ENCODE measurements around the gene CPA2. TPM values are rescaled to one million over a fixed set of nuclear protein-coding genes. Genes with fewer than 3 reads are reported as not detected.
"Not testable (repeated sequence)": the region's sequence is repeated elsewhere in the genome, so short reads cannot be mapped to it uniquely, and the experiment has no call there.

CPA2 gene
- total RNA-seq, 2 experiments from 2014 or later, result not detected

GRCh38 chr7:130321542-130322229, 55.0 kb downstream of the CPA2 start:
- DNase-seq; H3K36me3 Mint-ChIP-seq; H3K4me3 Mint-ChIP-seq; H3K27me3 Mint-ChIP-seq; ATAC-seq; H3K27ac Mint-ChIP-seq; CTCF ChIA-PET; H3K9me3 Mint-ChIP-seq (ENCODE audit: low read depth); H3K4me1 Mint-ChIP-seq: not testable (repeated sequence)

DNA sequence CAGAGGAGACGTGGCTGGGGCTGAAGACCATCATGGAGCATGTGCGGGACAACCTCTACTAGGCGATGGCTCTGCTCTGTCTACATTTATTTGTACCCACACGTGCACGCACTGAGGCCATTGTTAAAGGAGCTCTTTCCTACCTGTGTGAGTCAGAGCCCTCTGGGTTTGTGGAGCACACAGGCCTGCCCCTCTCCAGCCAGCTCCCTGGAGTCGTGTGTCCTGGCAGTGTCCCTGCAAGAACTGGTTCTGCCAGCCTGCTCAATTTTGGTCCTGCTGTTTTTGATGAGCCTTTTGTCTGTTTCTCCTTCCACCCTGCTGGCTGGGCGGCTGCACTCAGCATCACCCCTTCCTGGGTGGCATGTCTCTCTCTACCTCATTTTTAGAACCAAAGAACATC, 56.0 kb downstream of the CPA2 start:
- no peaks in the 10 kb centered on the region for H3K4me1 Mint-ChIP-seq
- H3K27me3 Mint-ChIP-seq, result peaks cover 4% of the 10 kb centered on the region
- CTCF ChIA-PET, result no interaction called here

GRCh38 chr7:130324306-130324943, 57.8 kb downstream of the CPA2 start:
- no peaks in the 10 kb centered on the region for H3K27me3 Mint-ChIP-seq
- DNase-seq, result no peak
- no peaks in the 10 kb centered on the region for H3K9me3 Mint-ChIP-seq (ENCODE audit: low read depth)
- no peak overlapping the region for H3K4me3 Mint-ChIP-seq
- no peak overlapping the region for H3K27ac Mint-ChIP-seq
- H3K4me1 Mint-ChIP-seq, result no peaks in the 10 kb centered on the region
- CTCF ChIA-PET, result no interaction called here
- ATAC-seq, result no peak
- no peaks in the 10 kb centered on the region for H3K36me3 Mint-ChIP-seq

More for the DNA sequence above, 56.0 kb downstream of the CPA2 start:
- ATAC-seq, result no peak
- H3K9me3 Mint-ChIP-seq (ENCODE audit: low read depth), result no peaks in the 10 kb centered on the region
- no peak overlapping the region for H3K27ac Mint-ChIP-seq
- no peak overlapping the region for H3K4me3 Mint-ChIP-seq
- H3K36me3 Mint-ChIP-seq, result no peaks in the 10 kb centered on the region
- no peak for DNase-seq

GRCh38 chr7:130329681-130330080, 63.0 kb downstream of the CPA2 start:
- Mint-ChIP-seq H3K27me3 (peaks cover 6% of the 10 kb centered on the region), H3K36me3 (no peaks in the 10 kb centered on the region), H3K4me1 (no peaks in the 10 kb centered on the region), H3K9me3 (ENCODE audit: low read depth) (no peaks in the 10 kb centered on the region), H3K27ac (no peak overlapping the region), H3K4me3 (no peak overlapping the region)
- ATAC-seq (no peak), DNase-seq (no peak)
- CTCF ChIA-PET, result no interaction called here

- no peak overlapping the region for H3K4me3 Mint-ChIP-seq
- no peaks in the 10 kb centered on the region for H3K4me1 Mint-ChIP-seq
- CTCF ChIA-PET, result no interaction called here
- ATAC-seq (no peak), DNase-seq (no peak)
- H3K36me3 Mint-ChIP-seq, result no peaks in the 10 kb centered on the region
- peaks cover 13% of the 10 kb centered on the region for H3K27me3 Mint-ChIP-seq
- H3K27ac Mint-ChIP-seq, result no peak overlapping the region
- no peaks in the 10 kb centered on the region for H3K9me3 Mint-ChIP-seq (ENCODE audit: low read depth)
Measured at GRCh38 chr7:130332259-130333053, 65.8 kb downstream of the CPA2 start.

DNA sequence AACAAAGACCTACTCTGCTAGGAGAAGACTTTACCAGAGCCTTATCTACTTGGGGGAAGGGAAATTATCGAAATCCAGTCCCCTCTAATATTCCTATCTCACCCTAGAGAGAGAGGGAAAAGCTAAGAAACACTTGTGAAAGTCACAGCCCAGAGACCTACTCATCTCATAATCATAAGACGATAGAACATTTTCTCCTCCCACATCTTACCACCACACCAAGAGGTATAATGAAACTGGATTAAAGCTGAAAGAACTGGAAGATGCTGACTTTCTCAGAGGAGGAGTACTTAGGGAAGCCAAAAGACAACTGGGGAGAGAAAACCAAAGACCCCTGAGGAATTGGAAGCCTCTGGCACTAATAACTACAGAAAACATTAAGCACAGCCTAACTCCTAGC, 67.2 kb downstream of the CPA2 start:
- CTCF ChIA-PET, result no interaction called here
- no peaks in the 10 kb centered on the region for H3K4me1 Mint-ChIP-seq
- ATAC-seq, result no peak

DNA sequence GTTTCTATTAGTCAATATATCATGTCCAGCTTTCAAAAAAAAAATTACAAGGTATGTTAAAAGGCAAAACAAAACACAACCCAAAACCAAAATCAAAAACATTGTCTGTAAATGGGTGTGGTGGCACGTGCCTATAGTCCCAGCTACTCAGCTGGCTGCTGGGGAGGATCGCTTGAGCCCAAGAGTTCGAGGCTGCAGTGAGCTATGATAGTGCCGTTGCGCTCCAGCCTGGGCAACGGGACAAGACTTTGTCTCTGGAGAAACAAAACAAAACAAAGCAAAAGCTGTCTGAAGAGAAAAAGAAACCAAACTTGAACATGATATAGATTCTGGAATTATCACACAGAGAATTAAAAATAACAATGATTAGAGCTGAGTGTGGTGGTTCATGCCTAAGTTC, 67.6 kb downstream of the CPA2 start:
- CTCF ChIA-PET, result no interaction called here
- ATAC-seq (no peak), DNase-seq (no peak)
- peaks cover 13% of the 10 kb centered on the region for H3K27me3 Mint-ChIP-seq
- no peak overlapping the region for H3K27ac Mint-ChIP-seq
- no peaks in the 10 kb centered on the region for H3K9me3 Mint-ChIP-seq (ENCODE audit: low read depth)
- no peaks in the 10 kb centered on the region for H3K4me1 Mint-ChIP-seq
- H3K4me3 Mint-ChIP-seq, result no peak overlapping the region
- H3K36me3 Mint-ChIP-seq, result no peaks in the 10 kb centered on the region

More for the DNA sequence above, 67.2 kb downstream of the CPA2 start:
- peaks cover 13% of the 10 kb centered on the region for H3K27me3 Mint-ChIP-seq
- DNase-seq, result no peak
- H3K9me3 Mint-ChIP-seq (ENCODE audit: low read depth), result no peaks in the 10 kb centered on the region
- no peak overlapping the region for H3K27ac Mint-ChIP-seq
- H3K36me3 Mint-ChIP-seq, result no peaks in the 10 kb centered on the region
- H3K4me3 Mint-ChIP-seq, result no peak overlapping the region

- Mint-ChIP-seq H3K4me1 (no peaks in the 10 kb centered on the region), H3K27me3 (peaks cover 8% of the 10 kb centered on the region), H3K27ac (no peak overlapping the region), H3K36me3 (no peaks in the 10 kb centered on the region), H3K9me3 (ENCODE audit: low read depth) (no peaks in the 10 kb centered on the region), H3K4me3 (no peak overlapping the region)
- no peak for DNase-seq
- no peak for ATAC-seq
- CTCF ChIA-PET, result no interaction called here
Measured at GRCh38 chr7:130337410-130337971, 70.8 kb downstream of the CPA2 start.

DNA sequence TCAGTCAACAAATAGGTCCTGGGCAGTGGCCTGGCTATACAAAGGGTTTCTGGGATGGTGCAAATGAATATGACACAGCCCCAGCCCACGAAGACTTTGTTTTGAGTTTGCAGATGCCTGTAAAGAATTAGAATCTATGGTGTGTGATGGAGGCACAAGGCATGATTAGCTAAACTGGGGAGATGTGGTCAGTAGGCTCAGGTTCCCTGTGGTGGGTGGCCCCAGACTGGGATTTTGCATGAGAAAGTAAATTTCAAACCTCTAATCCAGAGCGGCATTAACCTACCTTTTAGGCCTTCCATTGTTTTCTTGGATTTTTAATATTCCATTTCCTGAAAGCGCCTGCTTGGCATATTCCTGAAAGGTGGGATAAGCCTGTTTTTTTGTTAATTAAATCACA, 71.6 kb downstream of the CPA2 start:
- CTCF ChIA-PET, result no interaction called here

More for the DNA sequence above, 71.6 kb downstream of the CPA2 start:
- no peaks in the 10 kb centered on the region for H3K4me1 Mint-ChIP-seq
- peaks cover 14% of the 10 kb centered on the region for H3K27me3 Mint-ChIP-seq
- H3K27ac Mint-ChIP-seq, result no peak overlapping the region
- no peak for ATAC-seq
- no peak overlapping the region for H3K4me3 Mint-ChIP-seq
- H3K9me3 Mint-ChIP-seq (ENCODE audit: low read depth), result no peaks in the 10 kb centered on the region
- DNase-seq, result no peak
- no peaks in the 10 kb centered on the region for H3K36me3 Mint-ChIP-seq

Other genes with a start within 250 kb of the CPA2 start
- 10 to 100 TPM; 17.8 to 20.0 TPM for gene ZC3HC1, start 215.5 kb upstream of the CPA2 start, total RNA-seq
- 10 to 100 TPM; 14.2 to 14.6 TPM for gene KLHDC10, start 196.3 kb upstream of the CPA2 start, total RNA-seq
- gene TMEM209, start 61.5 kb upstream of the CPA2 start, total RNA-seq, result 10 to 100 TPM; 39.5 to 44.5 TPM
- not detected for gene SSMEM1, start 59.0 kb upstream of the CPA2 start, total RNA-seq
- not detected for gene CPA4, start 26.3 kb downstream of the CPA2 start, total RNA-seq
- gene CPA5, start 78.0 kb downstream of the CPA2 start, total RNA-seq, result 1 to 10 TPM; 3.4 to 4.0 TPM
- not detected for gene CPA1, start 113.6 kb downstream of the CPA2 start, total RNA-seq
- 10 to 100 TPM; 22.0 to 23.3 TPM for gene CEP41, start 174.2 kb downstream of the CPA2 start, total RNA-seq
- gene MEST, start 225.2 kb downstream of the CPA2 start, total RNA-seq, result 1 to 10 TPM; 2.5 to 3.2 TPM

All from activated CD8-positive, alpha-beta memory T cell treated with anti-CD3 and anti-CD28 coated beads, Interleukin-2, amount 10 ng/mL, durations not matched to agents 7 days and 5 days (primary cell).